GM13976 (cell line): Measurements from ENCODE around the gene CD207.
A peak's percentile ranks its signal among the peaks of the same experiment; 100 is the strongest.
"Not testable (repeated sequence)": the region's sequence is repeated elsewhere in the genome, so short reads cannot be mapped to it uniquely, and the experiment has no call there.

ENCODE experiments used
- DNase-seq: peaks from one replicate; pipeline ENCODE4 v3.0.0; 2012; ENCODE audit warnings: low spot score
- CTCF ChIP-seq: IDR thresholded peaks from 2 replicates; pipeline ENCODE4 v1.5.1; 2012; ENCODE audit warnings: borderline replicate concordance, mild to moderate bottlenecking; ENCODE audit not compliant: insufficient read depth; ENCODE audit errors: extremely low read depth, missing control alignments, control extremely low read depth
- in situ Hi-C: fragments of 300-500 bp; cut with MboI; formaldehyde crosslinking; loops from one replicate; pipeline ENCODE4 v1.12.0; 2022; ENCODE audit warnings: low sequenced_read_pairs, mixed read lengths, inconsistent platforms; ENCODE audit not compliant: unreplicated experiment

Gene CD207

DNA sequence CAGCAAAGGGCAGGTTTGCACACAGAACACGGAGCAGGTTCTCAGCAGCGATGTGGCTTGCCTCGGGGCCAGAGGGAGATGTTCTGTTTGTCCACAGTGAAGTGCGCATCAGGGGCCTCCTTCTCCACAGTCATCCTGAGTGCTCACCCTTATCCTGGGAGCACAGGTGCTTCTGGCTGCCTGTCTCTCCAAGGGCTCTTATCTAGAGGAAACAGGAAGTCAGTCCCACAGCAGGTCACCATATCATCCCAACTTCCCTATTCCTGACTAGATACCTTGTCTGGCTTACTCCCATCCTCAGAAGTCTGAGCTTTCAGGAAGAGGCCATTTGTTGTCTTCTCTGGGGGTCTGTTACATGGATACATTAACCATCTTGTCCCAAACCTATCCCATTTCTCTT is at the start of gene CD207:
Gene CD207 (minus strand): TSS at position 174 of the 400 bp plus-strand sequence. CDS start 40 bp downstream, at position 134.
- in situ Hi-C loops: no loop called here
- TF ChIP-seq CTCF: no peak
- no peak for DNase-seq

DNA sequence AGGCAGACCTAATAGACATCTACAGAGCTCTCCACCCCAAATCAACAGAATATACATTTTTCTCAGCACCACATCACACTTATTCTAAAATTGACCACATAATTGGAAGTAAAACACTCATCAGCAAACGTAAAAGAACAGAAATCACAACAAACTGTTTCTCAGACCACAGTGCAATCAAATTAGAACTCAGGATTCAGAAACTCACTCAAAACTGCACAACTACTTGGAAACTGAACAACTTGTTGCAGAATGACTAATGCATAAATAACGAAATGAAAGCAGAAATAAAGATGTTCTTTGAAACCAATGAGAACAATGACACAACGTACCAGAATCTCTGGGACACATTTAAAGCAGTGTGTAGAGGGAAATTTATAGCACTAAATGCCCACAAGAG is 42.9 kb upstream of the CD207 start:
- in situ Hi-C loops, DNase-seq: not testable (repeated sequence)

- in situ Hi-C loops: not testable (repeated sequence)
These were observed 40.5 kb upstream of the CD207 start for GRCh38 chr2:70876138-70876537.

DNA sequence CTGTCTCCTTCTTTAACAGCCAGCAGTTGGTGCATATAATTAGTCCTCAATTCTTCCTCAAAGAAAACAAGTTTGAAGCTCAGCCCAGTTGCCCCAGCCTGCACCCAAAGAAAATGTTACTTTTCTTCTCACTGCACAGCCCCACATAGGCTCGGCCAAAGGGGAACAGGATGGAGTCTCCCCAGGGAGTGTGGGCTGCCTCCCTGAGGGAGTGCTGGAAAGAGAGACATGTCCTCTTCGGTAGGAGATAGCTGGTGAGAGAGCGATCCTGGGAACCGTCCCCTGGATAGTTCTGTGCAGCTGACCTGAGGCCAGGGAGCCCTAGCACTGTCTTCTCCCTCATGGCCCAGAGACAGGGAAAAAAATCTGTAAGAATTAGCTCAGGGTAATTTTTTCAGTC is 37.9 kb upstream of the CD207 start:
- no peak for TF ChIP-seq CTCF
- in situ Hi-C loops: no loop called here
- no peak for DNase-seq

More at GRCh38 chr2:70876138-70876537, 40.5 kb upstream of the CD207 start:
- not testable (repeated sequence) for DNase-seq

GRCh38 chr2:70871398-70872211 is 36.0 kb upstream of the CD207 start:
- in situ Hi-C loops: no loop called here
- peak; percentile 87 for DNase-seq
- peak; percentile 95 for TF ChIP-seq CTCF

DNA sequence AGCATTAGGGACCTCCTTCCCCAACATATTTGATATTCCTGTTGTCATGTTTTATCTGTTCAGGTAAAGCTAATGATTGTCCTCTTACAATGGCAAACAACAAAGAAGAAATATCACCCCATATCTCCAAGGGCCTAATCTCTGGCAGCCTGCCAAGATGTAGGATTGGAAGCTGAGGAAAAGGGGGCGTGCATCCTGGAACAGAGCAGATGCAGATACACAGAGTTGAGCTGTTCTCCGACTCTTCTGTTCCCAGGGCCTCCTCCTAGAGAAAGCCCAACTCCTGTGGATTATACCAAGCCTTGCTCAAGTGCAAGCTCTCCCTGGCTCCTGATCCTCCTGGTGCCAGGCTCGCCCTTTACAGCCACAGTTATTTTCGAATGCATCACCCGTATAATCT is 35.2 kb upstream of the CD207 start:
- in situ Hi-C loops: no loop called here
- no peak for DNase-seq
- no peak for TF ChIP-seq CTCF

GRCh38 chr2:70868970-70869369 is 33.4 kb upstream of the CD207 start:
- in situ Hi-C loops: no loop called here
- TF ChIP-seq CTCF: no peak
- no peak for DNase-seq
